Thyroid gland (tissue), 4 donors: ENCODE results near the gene PCGF3.

Source experiments
- POLR2A ChIP-seq, 2 donors: fragments of 450-650 bp; IDR thresholded peaks; one replicate each; pipeline ENCODE4 v1.6.1; 2017; ENCODE audit warnings: antibody characterized with exemption in 2 of 2, mild to moderate bottlenecking in 2 of 2, moderate library complexity in 1 of 2
- TF ChIP-seq, protein P1 (sequence below), 6 experiments: fragments of 200-600 bp in 3 of 6; fragments of 450-650 bp in 3 of 6; sonication (generic) in 3 of 6; IDR thresholded peaks; one replicate each; pipeline ENCODE4 v1.5.1; 2016 to 2019; ENCODE audit warnings: antibody characterized with exemption in 6 of 6, mild to moderate bottlenecking in 2 of 6, inconsistent platforms in 1 of 6, moderate library complexity in 1 of 6

DNA sequence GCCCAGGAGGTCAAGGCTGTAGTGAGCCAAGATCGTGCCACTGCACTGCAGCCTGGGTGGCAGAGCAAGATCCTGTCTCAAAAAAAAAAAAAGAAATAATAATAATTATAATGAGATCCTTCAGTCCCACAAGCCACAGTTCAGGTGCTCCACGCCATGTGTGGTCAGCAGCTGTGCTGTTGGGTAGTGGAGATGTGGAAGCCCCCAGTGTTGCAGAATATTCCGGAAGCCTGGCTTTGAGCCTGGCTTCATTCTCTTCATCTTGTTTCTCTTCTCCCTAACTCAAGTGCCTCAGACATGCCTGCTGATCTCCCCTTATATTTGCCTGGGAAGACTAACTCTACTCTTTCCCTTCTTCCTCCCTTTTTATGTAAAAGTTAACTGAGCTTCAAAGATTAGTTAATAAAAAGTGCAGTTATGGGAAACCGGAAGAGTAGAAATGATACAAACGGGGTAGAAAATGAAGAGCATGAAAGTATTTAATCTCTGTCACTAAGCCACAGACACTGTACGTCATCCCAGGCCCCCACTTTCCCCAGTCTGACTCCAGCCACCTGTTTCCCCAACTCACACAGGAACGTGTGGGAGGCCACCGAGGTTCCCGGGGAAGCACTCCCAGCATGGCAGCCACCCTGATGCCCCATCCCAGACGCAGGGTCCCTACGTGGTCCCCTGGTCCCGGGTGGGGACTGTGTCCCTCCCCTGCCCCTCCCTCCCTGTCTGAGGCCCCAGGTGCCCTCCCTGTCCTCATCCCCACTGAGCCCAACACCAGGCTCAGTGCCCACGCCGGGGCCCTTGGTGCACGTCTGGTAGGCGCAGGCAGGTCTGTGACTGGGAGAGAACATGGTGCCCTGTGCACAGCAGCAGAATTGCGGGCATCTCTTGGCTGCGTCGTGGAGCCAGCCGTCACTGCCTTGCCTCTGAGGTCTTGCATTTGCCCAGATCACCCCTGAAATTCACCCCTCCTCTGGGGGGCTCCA lies 24.0 kb downstream of the PCGF3 start:
- no peak for TF ChIP-seq POLR2A (IDR thresholded peaks at IDR 0.05)
- TF ChIP-seq, protein P1, sequence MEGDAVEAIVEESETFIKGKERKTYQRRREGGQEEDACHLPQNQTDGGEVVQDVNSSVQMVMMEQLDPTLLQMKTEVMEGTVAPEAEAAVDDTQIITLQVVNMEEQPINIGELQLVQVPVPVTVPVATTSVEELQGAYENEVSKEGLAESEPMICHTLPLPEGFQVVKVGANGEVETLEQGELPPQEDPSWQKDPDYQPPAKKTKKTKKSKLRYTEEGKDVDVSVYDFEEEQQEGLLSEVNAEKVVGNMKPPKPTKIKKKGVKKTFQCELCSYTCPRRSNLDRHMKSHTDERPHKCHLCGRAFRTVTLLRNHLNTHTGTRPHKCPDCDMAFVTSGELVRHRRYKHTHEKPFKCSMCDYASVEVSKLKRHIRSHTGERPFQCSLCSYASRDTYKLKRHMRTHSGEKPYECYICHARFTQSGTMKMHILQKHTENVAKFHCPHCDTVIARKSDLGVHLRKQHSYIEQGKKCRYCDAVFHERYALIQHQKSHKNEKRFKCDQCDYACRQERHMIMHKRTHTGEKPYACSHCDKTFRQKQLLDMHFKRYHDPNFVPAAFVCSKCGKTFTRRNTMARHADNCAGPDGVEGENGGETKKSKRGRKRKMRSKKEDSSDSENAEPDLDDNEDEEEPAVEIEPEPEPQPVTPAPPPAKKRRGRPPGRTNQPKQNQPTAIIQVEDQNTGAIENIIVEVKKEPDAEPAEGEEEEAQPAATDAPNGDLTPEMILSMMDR (IDR thresholded peaks at IDR 0.05), result no peak
